Gastroesophageal sphincter (tissue), 3 donors: ENCODE results near the gene LTO1.

ENCODE experiments used
- CTCF ChIP-seq, 4 experiments: fragments of 200-600 bp in 2 of 4; fragments of 450-650 bp in 2 of 4; sonication (generic) in 1 of 4; IDR thresholded peaks; one replicate each; pipeline ENCODE4 v1.5.1; 2017 to 2019; ENCODE audit warnings: antibody characterized with exemption in 4 of 4, mild to moderate bottlenecking in 2 of 4, moderate library complexity in 2 of 4
- POLR2A ChIP-seq, 2 donors: fragments of 450-650 bp; IDR thresholded peaks; one replicate each; pipeline ENCODE4 v1.6.1; 2017; ENCODE audit warnings: antibody characterized with exemption in 2 of 2, mild to moderate bottlenecking in 2 of 2, moderate library complexity in 1 of 2

GRCh38 chr11:69711822-69712801, 37.0 kb upstream of the LTO1 start:
- no peak for TF ChIP-seq POLR2A (IDR thresholded peaks at IDR 0.05)
- TF ChIP-seq CTCF (IDR thresholded peaks at IDR 0.05): no peak
